HEK293 (cell line): ENCODE results near the gene CEMIP2.

Experiments
- ATF2 ChIP-seq: fragments of 450-650 bp; formaldehyde crosslinking; IDR thresholded peaks from 2 replicates; pipeline ENCODE4 v1.5.1; 2016; ENCODE audit warnings: missing biosample characterization, missing genetic modification characterization, low read depth
- FEZF1 ChIP-seq: fragments of 450-650 bp; formaldehyde crosslinking; IDR thresholded peaks from 2 replicates; pipeline ENCODE4 v1.5.1; 2016; ENCODE audit warnings: missing biosample characterization, missing genetic modification characterization
- MZF1 ChIP-seq: fragments of 450-650 bp; formaldehyde crosslinking; IDR thresholded peaks from 2 replicates; pipeline ENCODE4 v1.5.1; 2017; ENCODE audit warnings: missing biosample characterization, missing genetic modification characterization, borderline replicate concordance
- OVOL3 ChIP-seq: fragments of 450-650 bp; formaldehyde crosslinking; IDR thresholded peaks from 2 replicates; pipeline ENCODE4 v1.5.1; 2016; ENCODE audit warnings: missing biosample characterization, missing genetic modification characterization
- YY1 ChIP-seq: fragments of 450-650 bp; formaldehyde crosslinking; IDR thresholded peaks from 2 replicates; pipeline ENCODE4 v1.5.1; 2018; ENCODE audit warnings: missing biosample characterization, missing genetic modification characterization
- ZNF18 ChIP-seq: fragments of 450-650 bp; formaldehyde crosslinking; IDR thresholded peaks from 2 replicates; pipeline ENCODE4 v1.5.1; 2016; ENCODE audit warnings: missing biosample characterization, missing genetic modification characterization
- ZNF223 ChIP-seq: fragments of 450-650 bp; formaldehyde crosslinking; IDR thresholded peaks from 2 replicates; pipeline ENCODE4 v1.5.1; 2016; ENCODE audit warnings: missing biosample characterization, missing genetic modification characterization
- ZNF274 ChIP-seq, 2 experiments: fragments of 200-500 bp in 1 of 2; fragments of 450-650 bp in 1 of 2; sonication (Bioruptor generic) in 1 of 2; formaldehyde crosslinking in 1 of 2; IDR thresholded peaks; 2 replicates each; pipeline versions ENCODE4 v1.5.1 to v1.6.1; 2014 to 2016; ENCODE audit warnings: borderline replicate concordance in 1 of 2, inconsistent platforms in 1 of 2, low read length in 1 of 2, missing biosample characterization in 1 of 2, missing genetic modification characterization in 1 of 2
- ZNF423 ChIP-seq: fragments of 450-650 bp; formaldehyde crosslinking; IDR thresholded peaks from 2 replicates; pipeline ENCODE4 v1.5.1; 2016; ENCODE audit warnings: missing biosample characterization, missing genetic modification characterization
- ZNF560 ChIP-seq: fragments of 450-650 bp; formaldehyde crosslinking; IDR thresholded peaks from 2 replicates; pipeline ENCODE4 v1.5.1; 2017; ENCODE audit warnings: missing biosample characterization, missing genetic modification characterization, borderline replicate concordance
- ZSCAN18 ChIP-seq: fragments of 450-650 bp; formaldehyde crosslinking; IDR thresholded peaks from 2 replicates; pipeline ENCODE4 v1.5.1; 2016; ENCODE audit warnings: missing biosample characterization, missing genetic modification characterization
- TF ChIP-seq, protein P1 (sequence below): fragments of 450-650 bp; formaldehyde crosslinking; IDR thresholded peaks from 2 replicates; pipeline ENCODE4 v1.5.1; 2016; ENCODE audit warnings: missing biosample characterization, missing genetic modification characterization

DNA sequence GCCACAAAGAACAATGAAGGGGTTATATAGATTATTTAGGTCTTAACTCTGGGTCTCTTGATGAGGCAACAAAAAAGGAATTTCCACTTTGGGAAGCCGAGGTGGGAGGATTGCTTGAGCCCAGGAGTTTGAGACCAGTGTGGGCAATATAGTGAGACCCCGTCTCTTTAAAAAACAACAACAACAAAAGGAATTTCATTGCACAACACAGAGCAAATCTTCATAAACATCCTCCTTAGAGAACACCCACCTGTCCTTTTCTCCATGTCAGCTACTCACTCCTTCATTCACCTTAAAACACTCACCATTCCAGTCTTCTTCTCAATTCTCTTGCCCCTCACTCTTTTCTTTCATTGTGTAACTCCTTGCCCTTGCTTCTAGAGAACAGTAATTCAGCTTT is 39.8 kb upstream of the CEMIP2 start:
- TF ChIP-seq ZNF560 (no peak), ZNF18 (no peak), ZNF423 (tag by site-specific recombination) (no peak), ATF2 (tag by site-specific recombination) (no peak), FEZF1 (tag by site-specific recombination) (no peak), ZSCAN18 (tag by site-specific recombination) (no peak), ZNF274 (IDR thresholded peaks at IDR 0.05; ENCODE audit: low read length) (no peak), ZNF274 (tag by site-specific recombination; IDR thresholded peaks at IDR 0.05; ENCODE audit: borderline replicate concordance) (no peak), ZNF223 (no peak), OVOL3 (no peak), MZF1 (tag by site-specific recombination) (no peak), YY1 (tag by site-specific recombination) (no peak)
- TF ChIP-seq, protein P1, sequence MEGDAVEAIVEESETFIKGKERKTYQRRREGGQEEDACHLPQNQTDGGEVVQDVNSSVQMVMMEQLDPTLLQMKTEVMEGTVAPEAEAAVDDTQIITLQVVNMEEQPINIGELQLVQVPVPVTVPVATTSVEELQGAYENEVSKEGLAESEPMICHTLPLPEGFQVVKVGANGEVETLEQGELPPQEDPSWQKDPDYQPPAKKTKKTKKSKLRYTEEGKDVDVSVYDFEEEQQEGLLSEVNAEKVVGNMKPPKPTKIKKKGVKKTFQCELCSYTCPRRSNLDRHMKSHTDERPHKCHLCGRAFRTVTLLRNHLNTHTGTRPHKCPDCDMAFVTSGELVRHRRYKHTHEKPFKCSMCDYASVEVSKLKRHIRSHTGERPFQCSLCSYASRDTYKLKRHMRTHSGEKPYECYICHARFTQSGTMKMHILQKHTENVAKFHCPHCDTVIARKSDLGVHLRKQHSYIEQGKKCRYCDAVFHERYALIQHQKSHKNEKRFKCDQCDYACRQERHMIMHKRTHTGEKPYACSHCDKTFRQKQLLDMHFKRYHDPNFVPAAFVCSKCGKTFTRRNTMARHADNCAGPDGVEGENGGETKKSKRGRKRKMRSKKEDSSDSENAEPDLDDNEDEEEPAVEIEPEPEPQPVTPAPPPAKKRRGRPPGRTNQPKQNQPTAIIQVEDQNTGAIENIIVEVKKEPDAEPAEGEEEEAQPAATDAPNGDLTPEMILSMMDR (tag by site-specific recombination): no peak
